ENCODE measurements around the gene CAB39. TPM values are rescaled to one million over a fixed set of nuclear protein-coding genes. Genes with fewer than 3 reads are reported as not detected.

The CAB39 gene
- total RNA-seq, 1 experiment from 2014 or later: 39.9 TPM

- Histone ChIP-seq H3K4me1 (ENCODE audit: control insufficient read depth, insufficient read depth, low read length) (peaks cover 54% of the 10 kb centered on the region), H3K27ac (ENCODE audit: low read length) (peak overlapping the region; percentile 59), H3K4me3 (ENCODE audit: low read depth in 2 of 2, low read length in 2 of 2) (peak overlapping the region; percentile 77 to 81), H3K27me3 (ENCODE audit: control insufficient read depth, insufficient read depth, low read length) (no peaks in the 10 kb centered on the region), H3K36me3 (ENCODE audit: control insufficient read depth, insufficient read depth, low read length) (peaks cover 3% of the 10 kb centered on the region; the same call in 1 of the 2 replicates), H3K9me3 (ENCODE audit: control insufficient read depth, insufficient read depth, low read depth, low read length) (no peaks in the 10 kb centered on the region)
- in situ Hi-C loops (cut with HindIII; ENCODE audit: low pct_unique_long_range_greater_than_20kb, low sequenced_read_pairs): no loop called here
- CTCF ChIA-PET: interaction anchor here (0.5 to 0.9 kb wide), 3 partner anchors 16 to 187 kb away, joined by 3 to 4 read pairs (median 3); no protein-coding TSS in a partner anchor
- TF ChIP-seq CTCF (IDR thresholded peaks at IDR 0.05): no peak
- TF ChIP-seq TCF7L2 (IDR thresholded peaks at IDR 0.05; ENCODE audit: low read depth, low read length): no peak
- TF ChIP-seq REST (IDR thresholded peaks at IDR 0.05; ENCODE audit: insufficient read depth in 1 of 2, low read depth in 2 of 2, low read length in 1 of 2): no peak
- no peak for TF ChIP-seq POLR2AphosphoS5 (IDR thresholded peaks at IDR 0.05; ENCODE audit: low read depth, low read length)
- no peak for TF ChIP-seq SIN3A (IDR thresholded peaks at IDR 0.05; ENCODE audit: borderline replicate concordance, insufficient read depth, low read depth, low read length)
- intact Hi-C loops (cut with micrococcal nuclease; ENCODE audit: unreplicated experiment): no loop called here
- no TSS peak for BruUV-seq (replicated peaks)
- POLR2A ChIA-PET: no interaction called here
- no peak for DNase-seq (ENCODE audit: low read depth, low spot score)
- peak; percentile 40 for ATAC-seq
These were observed 153.4 kb downstream of the CAB39 start for GRCh38 chr2:230865766-230866755.

GRCh38 chr2:230866756-230867523 is 154.3 kb downstream of the CAB39 start:
- in situ Hi-C loops (cut with HindIII; ENCODE audit: low pct_unique_long_range_greater_than_20kb, low sequenced_read_pairs) (no loop called here), intact Hi-C loops (cut with micrococcal nuclease; ENCODE audit: unreplicated experiment) (no loop called here)
- H3K9me3 ChIP-seq (ENCODE audit: control insufficient read depth, insufficient read depth, low read depth, low read length): no peaks in the 10 kb centered on the region
- H3K4me3 ChIP-seq (ENCODE audit: low read depth in 2 of 2, low read length in 2 of 2): no peak overlapping the region
- ChIA-PET CTCF (interaction anchor here (0.5 to 0.9 kb wide), 4 partner anchors 15 to 186 kb away, joined by 3 to 5 read pairs (median 4); partner anchors contain the start of gene GPR55), POLR2A (interaction anchor here (0.6 to 0.7 kb wide), 2 partner anchors 9 to 21 kb away, joined by 3 to 5 read pairs; no protein-coding TSS in a partner anchor)
- H3K27ac ChIP-seq (ENCODE audit: low read length): no peak overlapping the region
- peaks cover 63% of the 10 kb centered on the region for H3K4me1 ChIP-seq (ENCODE audit: control insufficient read depth, insufficient read depth, low read length)
- TF ChIP-seq POLR2AphosphoS5 (IDR thresholded peaks at IDR 0.05; ENCODE audit: low read depth, low read length) (no peak), CTCF (IDR thresholded peaks at IDR 0.05) (no peak), TCF7L2 (IDR thresholded peaks at IDR 0.05; ENCODE audit: low read depth, low read length) (no peak), REST (IDR thresholded peaks at IDR 0.05; ENCODE audit: insufficient read depth in 1 of 2, low read depth in 2 of 2, low read length in 1 of 2) (no peak), SIN3A (IDR thresholded peaks at IDR 0.05; ENCODE audit: borderline replicate concordance, insufficient read depth, low read depth, low read length) (no peak)
- no TSS peak for BruUV-seq (replicated peaks)
- ATAC-seq: 0 out of 2 replicates have a peak, but pooled peaks have one; percentile 1
- H3K27me3 ChIP-seq (ENCODE audit: control insufficient read depth, insufficient read depth, low read length): no peaks in the 10 kb centered on the region
- H3K36me3 ChIP-seq (ENCODE audit: control insufficient read depth, insufficient read depth, low read length): peaks cover 3% of the 10 kb centered on the region; the same call in 1 of the 2 replicates
- DNase-seq (ENCODE audit: low read depth, low spot score): no peak
